GM10266 (cell line): ENCODE results near the gene SRP72.
"Not testable (repeated sequence)": the region's sequence is repeated elsewhere in the genome, so short reads cannot be mapped to it uniquely, and the experiment has no call there.

Experiments
- DNase-seq: peaks from one replicate; pipeline ENCODE4 v3.0.0; 2012; ENCODE audit errors: extremely low spot score
- CTCF ChIP-seq: IDR thresholded peaks from 2 replicates; pipeline ENCODE4 v1.5.1; 2012; ENCODE audit warnings: mild to moderate bottlenecking, low read depth; ENCODE audit not compliant: control insufficient read depth, insufficient read depth; ENCODE audit errors: missing control alignments

The SRP72 gene

GRCh38 chr4:56448301-56448700, 19.1 kb upstream of the SRP72 start:
- no peak for DNase-seq
- TF ChIP-seq CTCF, result no peak

GRCh38 chr4:56449475-56449874, 17.9 kb upstream of the SRP72 start:
- not testable (repeated sequence) for DNase-seq

GRCh38 chr4:56450342-56450741, 17.1 kb upstream of the SRP72 start:
- DNase-seq, result no peak
- no peak for TF ChIP-seq CTCF

GRCh38 chr4:56460085-56460484, 7.3 kb upstream of the SRP72 start:
- no peak for TF ChIP-seq CTCF
- DNase-seq, result no peak

GRCh38 chr4:56462157-56462556, 5.3 kb upstream of the SRP72 start:
- TF ChIP-seq CTCF, result no peak

GRCh38 chr4:56463711-56464110, 3.7 kb upstream of the SRP72 start:
- no peak for TF ChIP-seq CTCF
- DNase-seq, result no peak

More at GRCh38 chr4:56462157-56462556, 5.3 kb upstream of the SRP72 start:
- no peak for DNase-seq

GRCh38 chr4:56464581-56464980, 2.8 kb upstream of the SRP72 start:
- DNase-seq, result no peak

More at GRCh38 chr4:56464581-56464980, 2.8 kb upstream of the SRP72 start:
- TF ChIP-seq CTCF, result no peak
